ENCODE data around the gene MALT1. TPM values are rescaled to one million over a fixed set of nuclear protein-coding genes. Genes with fewer than 3 reads are reported as not detected.

MALT1 gene
- total RNA-seq, 2 donors from 2014 or later = 26.2 to 47.7 TPM

DNA sequence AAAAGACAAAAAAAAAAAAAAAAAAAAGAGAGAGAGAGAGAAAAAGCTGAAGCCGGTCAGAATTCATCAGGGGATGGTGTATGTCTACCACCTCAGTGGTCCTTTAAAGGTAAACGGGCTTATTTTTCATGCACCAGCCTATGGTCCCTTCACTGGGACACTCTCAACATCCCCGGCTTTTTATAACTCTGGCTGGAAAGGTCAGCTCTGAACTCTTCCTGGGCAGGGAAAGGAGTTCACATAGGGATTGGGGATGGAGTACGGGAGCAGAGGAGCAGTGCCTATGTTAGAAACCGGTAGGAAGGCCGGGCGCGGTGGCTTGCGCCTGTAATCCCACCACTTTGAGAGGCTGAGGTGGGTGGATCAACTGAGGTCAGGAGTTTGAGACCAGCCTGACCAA lies 10.3 kb upstream of the MALT1 start:
- Mint-ChIP-seq H3K36me3 (no peaks in the 10 kb centered on the region), H3K27ac (no peak overlapping the region), H3K4me1 (ENCODE audit: low read depth in 2 of 2) (peaks cover 12 to 16% of the 10 kb centered on the region in 2 donors), H3K27me3 (no peaks in the 10 kb centered on the region), H3K4me3 (no peak overlapping the region), H3K9me3 (no peaks in the 10 kb centered on the region)
- DNase-seq (ENCODE audit: low spot score) (no peak), ATAC-seq (no peak)

DNA sequence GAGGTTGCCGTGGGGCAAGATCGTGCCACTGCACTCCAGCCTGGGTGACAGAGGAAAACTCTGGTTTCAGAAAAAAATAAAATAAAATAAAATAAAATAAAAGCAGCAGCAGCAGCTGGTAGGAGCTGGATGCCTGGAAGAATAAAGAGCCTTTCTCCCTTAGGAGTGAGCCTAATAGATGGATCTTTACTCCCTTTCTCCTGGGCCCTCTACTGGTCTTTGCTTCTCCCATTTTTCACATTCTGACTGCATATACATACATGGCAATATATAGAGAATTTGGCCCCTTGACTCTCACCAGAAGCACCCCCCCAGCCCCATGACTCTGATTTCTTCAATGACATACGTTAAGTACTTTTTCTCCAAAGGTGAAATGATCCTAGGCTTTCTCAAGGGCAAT lies 9.8 kb upstream of the MALT1 start:
- H3K9me3 Mint-ChIP-seq = no peaks in the 10 kb centered on the region
- H3K27me3 Mint-ChIP-seq = no peaks in the 10 kb centered on the region
- no peak overlapping the region for H3K4me3 Mint-ChIP-seq
- DNase-seq (ENCODE audit: low spot score) = no peak
- H3K27ac Mint-ChIP-seq = no peak overlapping the region
- peaks cover 12 to 16% of the 10 kb centered on the region in 2 donors for H3K4me1 Mint-ChIP-seq (ENCODE audit: low read depth in 2 of 2)
- H3K36me3 Mint-ChIP-seq = no peaks in the 10 kb centered on the region
- no peak for ATAC-seq

DNA sequence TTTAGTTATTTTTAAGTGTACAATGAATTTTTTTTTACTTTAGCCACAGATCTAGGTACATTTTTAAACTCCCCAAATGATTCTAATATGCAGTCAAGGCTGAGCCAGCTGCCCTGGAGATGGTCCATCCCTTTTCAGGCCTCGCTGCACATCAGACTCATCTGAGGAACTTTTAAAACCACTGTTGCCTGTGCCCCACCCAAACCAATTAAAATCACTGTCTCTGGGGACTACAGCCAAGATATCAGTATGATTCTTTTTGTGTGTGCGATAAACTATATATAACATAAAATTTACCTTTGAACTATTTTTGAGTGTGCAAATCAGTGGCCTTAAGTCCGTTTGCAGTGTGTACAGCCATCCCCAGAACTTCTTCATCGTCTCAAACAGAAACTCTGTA lies 9.1 kb upstream of the MALT1 start:
- Mint-ChIP-seq H3K36me3 (no peaks in the 10 kb centered on the region), H3K4me3 (no peak overlapping the region), H3K9me3 (no peaks in the 10 kb centered on the region), H3K4me1 (ENCODE audit: low read depth in 2 of 2) (peaks cover 12 to 16% of the 10 kb centered on the region in 2 donors), H3K27ac (no peak overlapping the region), H3K27me3 (no peaks in the 10 kb centered on the region)
- ATAC-seq = no peak
- no peak for DNase-seq (ENCODE audit: low spot score)

DNA sequence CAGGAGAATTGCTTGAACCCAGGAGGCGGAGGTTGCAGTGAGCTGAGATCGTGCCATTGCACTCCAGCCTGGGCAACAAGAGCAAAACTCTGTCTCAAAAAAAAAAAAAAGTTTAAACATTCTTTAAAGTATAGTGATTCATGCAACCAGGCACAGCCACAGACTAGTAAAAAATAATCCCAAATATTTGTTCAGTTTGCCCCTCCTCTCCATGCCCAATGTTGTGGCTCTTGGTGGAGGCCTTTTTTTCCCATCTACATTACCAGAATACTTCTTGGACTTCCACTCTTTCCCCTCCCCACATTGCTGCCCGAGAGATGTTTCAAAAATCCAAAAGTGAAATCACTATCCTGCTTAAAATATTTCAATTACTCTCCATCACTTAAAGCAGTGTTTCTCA lies 5.1 kb upstream of the MALT1 start:
- ATAC-seq (no peak), DNase-seq (ENCODE audit: low spot score) (no peak)
- H3K27me3 Mint-ChIP-seq = peaks cover 0 to 2% of the 10 kb centered on the region in 2 donors
- H3K4me3 Mint-ChIP-seq = no peak overlapping the region
- no peaks in the 10 kb centered on the region for H3K36me3 Mint-ChIP-seq
- no peaks in the 10 kb centered on the region for H3K9me3 Mint-ChIP-seq
- peaks cover 16 to 21% of the 10 kb centered on the region in 2 donors for H3K4me1 Mint-ChIP-seq (ENCODE audit: low read depth in 2 of 2)
- no peak overlapping the region for H3K27ac Mint-ChIP-seq

DNA sequence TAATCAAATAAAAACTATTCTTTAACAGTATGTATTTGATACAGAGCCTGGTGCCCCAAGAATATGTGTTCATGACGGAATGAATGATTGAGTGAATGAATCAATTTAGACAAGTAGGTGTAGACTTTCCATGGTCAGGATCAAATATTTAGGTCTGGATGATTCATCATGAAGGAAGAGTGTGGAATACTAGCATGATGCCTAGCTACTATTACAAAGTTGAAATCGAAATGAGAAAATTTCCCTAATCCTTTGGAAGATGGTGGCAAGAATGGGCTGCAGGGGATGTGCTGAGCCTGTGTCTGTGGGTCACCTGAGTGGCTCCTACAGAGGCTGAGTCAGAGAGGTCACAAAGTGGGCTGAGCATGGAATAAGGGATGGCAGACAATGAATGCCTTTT lies 3.1 kb upstream of the MALT1 start:
- no peak for DNase-seq (ENCODE audit: low spot score)
- no peaks in the 10 kb centered on the region for H3K9me3 Mint-ChIP-seq
- H3K27me3 Mint-ChIP-seq = peaks cover 0 to 2% of the 10 kb centered on the region in 2 donors
- peaks cover 21 to 27% of the 10 kb centered on the region in 2 donors for H3K4me1 Mint-ChIP-seq (ENCODE audit: low read depth in 2 of 2)
- H3K36me3 Mint-ChIP-seq = no peaks in the 10 kb centered on the region
- no peak overlapping the region for H3K27ac Mint-ChIP-seq
- no peak for ATAC-seq
- H3K4me3 Mint-ChIP-seq = no peak overlapping the region

DNA sequence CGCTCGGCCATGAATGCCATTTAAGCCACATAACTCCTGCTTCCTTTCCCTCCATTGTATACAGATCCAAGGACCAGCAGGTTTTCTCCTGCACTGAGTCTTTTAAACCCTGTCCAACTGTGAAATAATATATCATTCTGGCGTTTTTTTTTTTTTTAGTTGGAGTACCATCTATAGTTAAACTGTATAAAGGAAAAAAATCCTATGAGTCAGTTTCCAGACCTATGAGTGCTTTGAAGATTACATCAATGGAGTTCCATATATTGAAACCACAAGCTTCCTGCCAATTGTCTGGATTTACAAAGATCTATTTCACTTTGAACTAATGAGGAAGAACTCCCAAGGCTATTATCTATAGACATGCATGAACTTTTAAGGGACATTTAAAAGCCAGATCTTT lies 2.4 kb upstream of the MALT1 start:
- no peak for DNase-seq (ENCODE audit: low spot score)
- no peak for ATAC-seq
- no peaks in the 10 kb centered on the region for H3K36me3 Mint-ChIP-seq
- H3K27ac Mint-ChIP-seq = peak overlapping the region in 1 of 2 donors; percentile 76
- H3K27me3 Mint-ChIP-seq = peaks cover 0 to 2% of the 10 kb centered on the region in 2 donors
- H3K4me3 Mint-ChIP-seq = no peak overlapping the region
- H3K9me3 Mint-ChIP-seq = no peaks in the 10 kb centered on the region
- H3K4me1 Mint-ChIP-seq (ENCODE audit: low read depth in 2 of 2) = peaks cover 28 to 33% of the 10 kb centered on the region in 2 donors

DNA sequence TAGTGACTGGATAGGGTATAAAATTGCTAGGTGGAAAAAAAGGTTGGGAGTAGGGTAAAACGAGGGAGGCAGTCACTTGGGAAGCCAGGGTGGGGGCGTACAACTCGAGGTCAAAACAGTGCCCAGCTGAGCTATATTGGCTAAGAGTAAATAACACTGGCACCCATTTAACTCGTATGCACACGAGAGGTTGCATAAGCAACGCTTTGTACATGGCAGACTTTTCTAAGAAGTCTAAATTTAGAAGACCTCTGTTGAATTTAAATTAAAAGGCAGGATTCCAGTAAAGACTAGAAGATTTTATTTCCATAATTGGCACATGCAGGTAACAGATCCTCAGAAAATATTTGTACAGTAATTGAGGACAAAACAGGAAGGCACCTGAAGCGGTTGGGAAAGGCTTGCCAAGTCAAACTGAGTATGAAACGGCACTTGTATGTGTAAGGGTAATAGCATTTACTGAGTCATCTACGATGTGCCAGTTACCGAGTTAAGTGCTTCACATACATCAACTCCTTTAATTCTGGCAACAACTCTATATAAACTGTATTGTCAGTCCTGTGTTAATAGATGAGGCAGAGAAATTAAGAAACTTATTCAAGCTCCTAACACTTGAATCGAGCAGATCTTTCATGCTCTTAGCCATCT lies 1.4 kb upstream of the MALT1 start:
- H3K27ac Mint-ChIP-seq = peak overlapping the region in 1 of 2 donors; percentile 76
- H3K9me3 Mint-ChIP-seq = no peaks in the 10 kb centered on the region
- ATAC-seq = no peak
- H3K4me3 Mint-ChIP-seq = peak overlapping the region; percentile 98
- peaks cover 0 to 2% of the 10 kb centered on the region in 2 donors for H3K27me3 Mint-ChIP-seq
- peaks cover 7% of the 10 kb centered on the region for H3K36me3 Mint-ChIP-seq
- peaks cover 36 to 42% of the 10 kb centered on the region in 2 donors for H3K4me1 Mint-ChIP-seq (ENCODE audit: low read depth in 2 of 2)
- no peak for DNase-seq (ENCODE audit: low spot score)

DNA sequence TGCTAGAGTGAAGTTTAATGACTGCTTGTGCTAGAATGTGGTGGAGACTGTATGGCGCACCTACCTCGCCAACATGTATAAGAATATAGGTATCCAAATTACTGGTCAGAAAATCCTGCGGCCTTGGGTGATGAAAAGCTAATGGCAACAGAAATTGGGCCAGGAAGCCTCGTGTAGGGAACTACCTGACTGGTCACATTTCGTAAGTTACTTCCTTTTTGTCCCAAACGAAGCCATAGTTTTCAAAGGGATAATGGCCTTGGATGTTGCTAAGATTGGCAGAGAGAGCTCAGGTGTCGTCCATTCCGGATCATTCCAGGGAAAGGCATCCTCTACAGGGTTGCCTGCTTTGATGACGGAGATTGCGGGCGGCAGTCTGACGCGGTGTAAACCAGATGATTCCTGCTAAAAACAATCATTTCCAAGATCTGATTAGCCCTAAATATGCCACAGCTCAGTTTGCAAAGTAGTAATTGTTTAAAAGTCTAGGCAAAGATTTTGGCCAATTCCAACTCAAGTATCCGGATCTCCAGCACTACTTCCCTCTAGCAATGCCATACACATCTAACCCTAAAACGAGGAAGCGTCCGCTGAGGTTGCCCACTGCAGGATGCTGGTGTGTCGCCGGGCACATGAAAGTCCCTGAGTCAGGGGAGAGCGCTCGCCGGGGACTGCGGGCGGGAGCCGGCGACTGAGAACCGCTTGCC lies 708 bp upstream of the MALT1 start:
- H3K27me3 Mint-ChIP-seq = peaks cover 0 to 2% of the 10 kb centered on the region in 2 donors
- peaks cover 39 to 47% of the 10 kb centered on the region in 2 donors for H3K4me1 Mint-ChIP-seq (ENCODE audit: low read depth in 2 of 2)
- ATAC-seq = no peak
- H3K9me3 Mint-ChIP-seq = no peaks in the 10 kb centered on the region
- no peak for DNase-seq (ENCODE audit: low spot score)
- peaks cover 7% of the 10 kb centered on the region for H3K36me3 Mint-ChIP-seq
- H3K27ac Mint-ChIP-seq = peak overlapping the region; percentile 62 to 68
- peak overlapping the region; percentile 98 for H3K4me3 Mint-ChIP-seq

DNA sequence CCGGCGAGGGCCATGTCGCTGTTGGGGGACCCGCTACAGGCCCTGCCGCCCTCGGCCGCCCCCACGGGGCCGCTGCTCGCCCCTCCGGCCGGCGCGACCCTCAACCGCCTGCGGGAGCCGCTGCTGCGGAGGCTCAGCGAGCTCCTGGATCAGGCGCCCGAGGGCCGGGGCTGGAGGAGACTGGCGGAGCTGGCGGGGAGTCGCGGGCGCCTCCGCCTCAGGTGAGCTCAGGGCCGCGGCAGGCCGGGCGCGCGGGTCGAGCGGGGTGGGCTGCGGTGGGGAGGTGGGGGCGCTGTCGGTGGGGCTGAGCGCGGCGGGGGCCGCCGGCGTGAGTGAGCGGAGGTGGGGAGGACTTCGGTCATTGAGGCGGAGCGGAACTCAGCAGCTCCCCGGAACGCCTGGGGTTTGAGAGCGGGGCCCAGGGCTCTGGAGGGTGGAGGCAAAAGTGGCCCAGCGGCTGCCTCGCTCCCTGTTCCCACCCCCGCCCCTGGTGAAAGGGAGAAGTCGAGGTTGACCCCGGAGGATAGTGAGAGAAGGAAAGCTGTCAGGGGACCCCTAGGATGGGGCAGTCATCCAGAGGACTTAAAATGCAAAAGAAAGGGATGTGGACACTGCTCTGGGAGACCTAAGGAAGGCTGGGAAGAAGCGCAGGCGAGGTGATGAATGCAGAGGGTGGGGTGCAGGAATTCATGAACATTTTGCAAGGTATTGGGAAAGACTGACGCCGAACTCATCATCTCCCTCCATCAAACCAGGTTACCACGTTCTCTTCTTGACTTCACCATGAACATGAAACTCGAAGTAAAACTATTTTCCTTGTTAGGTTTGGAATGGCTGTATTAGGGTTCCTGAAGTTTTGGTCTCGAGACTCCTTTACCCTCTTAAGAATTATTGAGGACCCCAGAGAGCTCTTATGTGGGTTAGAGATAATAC lies 633 bp downstream of the MALT1 start:
- DNase-seq (ENCODE audit: low spot score) (peak; percentile 63), ATAC-seq (peak; percentile 51 to 55)
- H3K27ac Mint-ChIP-seq = peak overlapping the region; percentile 83 to 84

DNA sequence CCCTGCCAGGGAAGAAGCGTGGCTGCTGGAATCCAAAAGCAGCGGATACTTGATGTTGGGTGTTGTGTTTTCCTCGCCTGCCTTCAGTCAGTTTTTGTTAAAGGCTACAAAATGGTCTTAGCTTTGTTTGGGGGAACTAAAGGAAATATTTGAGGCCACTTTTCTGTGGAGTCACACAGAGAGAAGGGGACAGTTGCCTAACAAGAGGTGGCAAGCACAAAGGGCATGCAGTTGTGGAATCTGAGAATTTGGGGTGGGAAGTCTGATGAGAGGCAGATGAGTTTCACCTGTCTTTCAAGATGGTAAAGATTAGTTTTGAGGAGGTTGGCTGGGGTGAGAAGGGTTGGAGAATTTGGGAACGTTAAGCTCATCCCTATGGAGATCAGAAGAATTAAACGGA lies 2.9 kb downstream of the MALT1 start:
- H3K36me3 Mint-ChIP-seq = peaks cover 12% of the 10 kb centered on the region
- DNase-seq (ENCODE audit: low spot score) = no peak
- H3K9me3 Mint-ChIP-seq = no peaks in the 10 kb centered on the region
- ATAC-seq = no peak
- H3K27me3 Mint-ChIP-seq = no peaks in the 10 kb centered on the region
- H3K4me1 Mint-ChIP-seq (ENCODE audit: low read depth in 2 of 2) = peaks cover 56 to 59% of the 10 kb centered on the region in 2 donors
- H3K27ac Mint-ChIP-seq = peak overlapping the region in 1 of 2 donors; percentile 15
- H3K4me3 Mint-ChIP-seq = peak overlapping the region; percentile 34

More for the DNA sequence above, 633 bp downstream of the MALT1 start:
- Mint-ChIP-seq H3K4me3 (peak overlapping the region; percentile 98), H3K4me1 (ENCODE audit: low read depth in 2 of 2) (peaks cover 48 to 58% of the 10 kb centered on the region in 2 donors), H3K9me3 (no peaks in the 10 kb centered on the region), H3K36me3 (peaks cover 12% of the 10 kb centered on the region), H3K27me3 (peaks cover 0 to 2% of the 10 kb centered on the region in 2 donors)

DNA sequence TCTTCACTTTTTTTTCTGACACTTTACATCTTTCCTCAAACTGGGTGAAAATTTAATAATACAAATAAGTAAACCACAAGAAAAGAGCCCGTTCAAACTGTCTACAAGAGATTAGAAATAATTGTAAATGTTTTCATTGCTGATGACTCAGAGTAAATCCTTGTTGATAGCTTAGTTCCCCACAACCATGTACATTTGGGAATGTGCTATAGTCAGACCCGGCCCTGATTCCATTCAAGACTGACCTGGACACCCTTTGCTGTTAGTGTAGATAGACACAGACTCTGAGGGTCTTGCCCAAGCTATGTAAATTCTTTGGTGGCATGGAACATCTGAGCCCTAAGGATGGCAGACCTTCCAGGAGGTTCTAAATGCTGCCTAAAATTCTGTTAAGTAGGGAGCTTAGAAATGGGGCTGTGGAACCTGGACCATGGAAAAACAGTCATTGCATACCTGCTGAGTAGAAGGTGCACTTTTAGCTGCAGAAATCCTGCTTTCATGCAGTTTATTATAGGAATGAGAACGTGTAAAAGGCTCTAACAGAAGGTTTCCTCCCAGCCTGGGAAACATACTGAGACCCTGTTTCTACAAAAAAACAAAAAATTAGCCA lies 3.7 kb downstream of the MALT1 start:
- no peaks in the 10 kb centered on the region for H3K27me3 Mint-ChIP-seq
- ATAC-seq = no peak
- H3K4me3 Mint-ChIP-seq = no peak overlapping the region
- no peak overlapping the region for H3K27ac Mint-ChIP-seq
- H3K4me1 Mint-ChIP-seq (ENCODE audit: low read depth in 2 of 2) = peaks cover 50 to 51% of the 10 kb centered on the region in 2 donors
- no peaks in the 10 kb centered on the region for H3K9me3 Mint-ChIP-seq
- no peak for DNase-seq (ENCODE audit: low spot score)
- H3K36me3 Mint-ChIP-seq = peaks cover 12% of the 10 kb centered on the region

DNA sequence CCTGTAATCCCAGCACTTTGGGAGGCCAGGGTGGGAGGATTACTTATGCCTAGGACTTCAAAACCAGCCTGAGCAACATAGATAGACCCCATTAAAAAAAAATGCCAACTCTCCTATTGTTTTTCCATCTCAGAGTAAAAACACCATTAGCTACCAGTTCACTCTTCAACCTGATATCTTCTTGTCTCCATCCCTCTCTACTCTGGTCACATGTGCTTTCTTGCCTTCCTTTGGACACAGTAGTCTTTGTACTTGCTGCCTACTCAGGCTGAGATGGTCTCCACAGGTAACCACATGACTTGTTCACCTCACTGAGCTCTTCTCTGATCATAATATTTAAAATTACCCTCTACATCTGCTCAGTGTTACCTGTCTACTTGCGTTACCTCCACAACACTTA lies 5.0 kb downstream of the MALT1 start:
- Mint-ChIP-seq H3K27me3 (no peaks in the 10 kb centered on the region), H3K27ac (peak overlapping the region; percentile 2 to 5), H3K36me3 (peaks cover 12% of the 10 kb centered on the region), H3K9me3 (no peaks in the 10 kb centered on the region), H3K4me1 (ENCODE audit: low read depth in 2 of 2) (peaks cover 41 to 42% of the 10 kb centered on the region in 2 donors), H3K4me3 (peak overlapping the region; percentile 11)
- DNase-seq (ENCODE audit: low spot score) = no peak
- no peak for ATAC-seq

DNA sequence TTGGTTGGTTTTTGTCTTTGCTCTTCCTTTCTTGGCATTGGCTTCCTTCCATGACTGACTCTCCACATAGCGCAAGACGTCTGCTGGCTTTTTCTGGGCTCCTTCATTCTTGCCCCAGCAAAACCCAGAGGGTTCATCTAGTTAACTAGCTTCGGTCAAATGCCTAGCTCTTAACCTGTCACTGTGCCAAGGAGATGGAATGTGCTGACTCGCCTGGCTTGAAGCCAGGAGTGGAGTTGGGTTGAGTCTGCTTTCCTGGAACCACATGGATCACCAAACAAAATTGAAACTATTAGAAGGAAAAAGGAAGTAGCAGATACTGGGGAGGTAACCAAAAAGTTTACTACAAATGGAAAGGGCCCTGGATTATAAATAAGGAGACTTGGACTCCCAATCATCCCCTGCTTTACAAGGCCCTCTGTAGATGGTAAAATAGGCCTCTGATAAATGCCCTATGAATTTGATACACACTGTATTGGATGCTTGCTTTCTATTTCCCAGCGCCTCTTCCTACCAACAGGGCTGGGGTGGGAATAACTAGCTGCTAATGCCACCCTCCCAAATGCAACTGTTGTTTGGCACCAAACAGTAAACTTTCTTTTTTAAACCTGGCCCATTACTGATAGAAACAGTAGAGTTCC lies 11.3 kb downstream of the MALT1 start:
- Mint-ChIP-seq H3K36me3 (peaks cover 5% of the 10 kb centered on the region), H3K9me3 (no peaks in the 10 kb centered on the region), H3K27me3 (no peaks in the 10 kb centered on the region), H3K4me3 (no peak overlapping the region), H3K4me1 (ENCODE audit: low read depth in 2 of 2) (peaks cover 13% of the 10 kb centered on the region in 2 donors), H3K27ac (peak overlapping the region in 1 of 2 donors; percentile 49)
- ATAC-seq = no peak
- no peak for DNase-seq (ENCODE audit: low spot score)

All from natural killer cell treated with Interleukin-12 subunit alpha and Interleukin-12 subunit beta and Interleukin-15 and Interleukin-18, amount 100 ng/mL, for 72 hours (primary cell).